ENCODE results near the gene SMIM7. TPM values are rescaled to one million over a fixed set of nuclear protein-coding genes. Genes with fewer than 3 reads are reported as not detected.

The SMIM7 gene
- total RNA-seq, 1 donor from 2014 or later: 90.5 TPM

GRCh38 chr19:16611121-16611520 is 48.8 kb downstream of the SMIM7 start:
- no peaks in the 10 kb centered on the region for H3K27me3 ChIP-seq (ENCODE audit: control insufficient read depth, insufficient read depth, low read length)
- H3K4me3 ChIP-seq (ENCODE audit: low read depth, low read length): no peak overlapping the region
- no peaks in the 10 kb centered on the region for H3K36me3 ChIP-seq (ENCODE audit: control insufficient read depth, insufficient read depth, low read length)
- DNase-seq (ENCODE audit: low read depth): no peak
- TF ChIP-seq CTCF (IDR thresholded peaks at IDR 0.05; ENCODE audit: insufficient read depth, low read length, poor library complexity, severe bottlenecking): no peak

GRCh38 chr19:16609511-16610200 is 50.3 kb downstream of the SMIM7 start:
- no peak for DNase-seq (ENCODE audit: low read depth)
- TF ChIP-seq CTCF (IDR thresholded peaks at IDR 0.05; ENCODE audit: insufficient read depth, low read length, poor library complexity, severe bottlenecking): no peak
- Histone ChIP-seq H3K36me3 (ENCODE audit: control insufficient read depth, insufficient read depth, low read length) (no peaks in the 10 kb centered on the region), H3K4me3 (ENCODE audit: low read depth, low read length) (no peak overlapping the region), H3K27me3 (ENCODE audit: control insufficient read depth, insufficient read depth, low read length) (no peaks in the 10 kb centered on the region)

- Histone ChIP-seq H3K27me3 (ENCODE audit: control insufficient read depth, insufficient read depth, low read length) (no peaks in the 10 kb centered on the region), H3K4me3 (ENCODE audit: low read depth, low read length) (no peak overlapping the region), H3K36me3 (ENCODE audit: control insufficient read depth, insufficient read depth, low read length) (no peaks in the 10 kb centered on the region)
- TF ChIP-seq CTCF (IDR thresholded peaks at IDR 0.05; ENCODE audit: insufficient read depth, low read length, poor library complexity, severe bottlenecking): no peak
- no peak for DNase-seq (ENCODE audit: low read depth)
These were observed 51.6 kb downstream of the SMIM7 start for GRCh38 chr19:16608290-16608739.

- Histone ChIP-seq H3K4me3 (ENCODE audit: low read depth, low read length) (no peak overlapping the region), H3K36me3 (ENCODE audit: control insufficient read depth, insufficient read depth, low read length) (no peaks in the 10 kb centered on the region), H3K27me3 (ENCODE audit: control insufficient read depth, insufficient read depth, low read length) (no peaks in the 10 kb centered on the region)
- DNase-seq (ENCODE audit: low read depth): no peak
- no peak for TF ChIP-seq CTCF (IDR thresholded peaks at IDR 0.05; ENCODE audit: insufficient read depth, low read length, poor library complexity, severe bottlenecking)
These were observed 52.1 kb downstream of the SMIM7 start for GRCh38 chr19:16607819-16608218.

- Histone ChIP-seq H3K4me3 (ENCODE audit: low read depth, low read length) (no peak overlapping the region), H3K27me3 (ENCODE audit: control insufficient read depth, insufficient read depth, low read length) (no peaks in the 10 kb centered on the region), H3K36me3 (ENCODE audit: control insufficient read depth, insufficient read depth, low read length) (no peaks in the 10 kb centered on the region)
- no peak for TF ChIP-seq CTCF (IDR thresholded peaks at IDR 0.05; ENCODE audit: insufficient read depth, low read length, poor library complexity, severe bottlenecking)
- DNase-seq (ENCODE audit: low read depth): no peak
These were observed 54.4 kb downstream of the SMIM7 start for GRCh38 chr19:16605553-16605994.

- H3K27me3 ChIP-seq (ENCODE audit: control insufficient read depth, insufficient read depth, low read length): no peaks in the 10 kb centered on the region
- TF ChIP-seq CTCF (IDR thresholded peaks at IDR 0.05; ENCODE audit: insufficient read depth, low read length, poor library complexity, severe bottlenecking): no peak
- DNase-seq (ENCODE audit: low read depth): no peak
- no peak overlapping the region for H3K4me3 ChIP-seq (ENCODE audit: low read depth, low read length)
- no peaks in the 10 kb centered on the region for H3K36me3 ChIP-seq (ENCODE audit: control insufficient read depth, insufficient read depth, low read length)
These were observed 54.8 kb downstream of the SMIM7 start for GRCh38 chr19:16605115-16605514.
